HCT116 (cell line): ENCODE measurements around the gene IL20RA. TPM values are rescaled to one million over a fixed set of nuclear protein-coding genes. Genes with fewer than 3 reads are reported as not detected.
A peak's percentile ranks its signal among the peaks of the same experiment; 100 is the strongest.

Experiments used
- ATAC-seq: fragments of 200-7000 bp; cut with Tn5 transposase; 2 replicates; pipeline ENCODE4 v1.9.1; 2020; ENCODE audit warnings: mild to moderate bottlenecking, moderate library complexity
- BruUV-seq: library from RNA; stranded (reverse); fragments of 400-500 nt; replicated peaks from 2 replicates; lab custom pipeline; 2021; lab: Mats Ljungman, UMichigan
- CTCF ChIA-PET: fragments of 300-600 bp; sonication (Branson Sonifier 250); formaldehyde crosslinking; loops from one replicate; lab custom pipeline; 2021; ENCODE audit warnings: antibody characterized with exemption; lab: Charles Lee
- POLR2A ChIA-PET: fragments of 300-600, 350-600 bp; sonication (Branson Sonifier 250); formaldehyde crosslinking; loops from one replicate; lab custom pipeline; 2021; ENCODE audit warnings: antibody characterized with exemption; lab: Charles Lee
- RAD21 ChIA-PET, 2 experiments: fragments of 300-600 bp; sonication (Branson Sonifier 250); formaldehyde crosslinking; loops; one replicate each; lab custom pipeline; 2023; ENCODE audit warnings: low total read pairs in 2 of 2; ENCODE audit not compliant: uncharacterized antibody in 2 of 2, unreplicated experiment in 2 of 2, low non-redundant PET in 1 of 2; lab: Charles Lee
- DNase-seq: peaks from one replicate; pipeline ENCODE4 v3.0.0-alpha.2; 2010; ENCODE audit warnings: low read depth, low spot score
- H2AFZ ChIP-seq: fragments of 200-600 bp; shearing (Covaris generic), sonication (generic); 2 replicates; pipeline ENCODE4 v1.6.1; 2017; ENCODE audit warnings: low read depth, mixed run types, mixed read lengths, antibody characterized with exemption, low read length; ENCODE audit not compliant: poor library complexity, severe bottlenecking
- H3K27ac ChIP-seq: 2 replicates; pipeline ENCODE4 v1.5.1; 2012; ENCODE audit warnings: low read depth, low read length
- H3K27me3 ChIP-seq: fragments of 200-600 bp; sonication (generic); 2 replicates; pipeline ENCODE4 v1.6.1; 2016; ENCODE audit warnings: mixed run types, low read length, mixed read lengths; ENCODE audit not compliant: insufficient read depth
- H3K36me3 ChIP-seq, 2 experiments: fragments of 200-500 bp in 1 of 2; fragments of 200-600 bp in 1 of 2; sonication (Bioruptor generic) in 1 of 2; sonication (generic) in 1 of 2; 2 replicates each; pipeline versions ENCODE4 v1.5.1 to v1.6.1; 2014 to 2016; ENCODE audit warnings: low read length in 2 of 2, inconsistent platforms in 1 of 2, mixed read lengths in 1 of 2, mixed run types in 1 of 2; ENCODE audit not compliant: insufficient read depth in 2 of 2, control insufficient read depth in 1 of 2
- H3K4me1 ChIP-seq, 2 experiments: fragments of 200-600 bp in 1 of 2; sonication (generic) in 1 of 2; 2 replicates each; pipeline versions ENCODE4 v1.5.1 to v1.6.1; 2012 to 2017; ENCODE audit warnings: low read length in 2 of 2, inconsistent platforms in 1 of 2, mild to moderate bottlenecking in 1 of 2, mixed read lengths in 1 of 2, mixed run types in 1 of 2, moderate library complexity in 1 of 2; ENCODE audit not compliant: insufficient read depth in 2 of 2, control insufficient read depth in 1 of 2
- H3K4me2 ChIP-seq: fragments of 200-600 bp; sonication (generic); 2 replicates; pipeline ENCODE4 v1.6.1; 2017; ENCODE audit warnings: mixed run types, low read length, mixed read lengths
- H3K4me3 ChIP-seq, 2 experiments: fragments of 200-600 bp in 1 of 2; sonication (generic) in 1 of 2; replicated peaks in 1 of 2; 2 replicates each; pipeline ENCODE4 v1.5.1; 2011 to 2016; ENCODE audit warnings: low read length in 2 of 2, control low read depth in 1 of 2, low read depth in 1 of 2, mild to moderate bottlenecking in 1 of 2, mixed read lengths in 1 of 2, mixed run types in 1 of 2
- H3K79me2 ChIP-seq: fragments of 200-600 bp; sonication (generic); 2 replicates; pipeline ENCODE4 v1.6.1; 2017; ENCODE audit warnings: mild to moderate bottlenecking, mixed run types, low read length, moderate library complexity, mixed read lengths; ENCODE audit not compliant: insufficient read depth
- H3K9ac ChIP-seq: fragments of 200-600 bp; sonication (generic); 2 replicates; pipeline ENCODE4 v1.6.1; 2016; ENCODE audit warnings: low read length, mixed read lengths
- H3K9me2 ChIP-seq: fragments of 200-600 bp; sonication (generic), shearing (Covaris generic); 2 replicates; pipeline ENCODE4 v1.6.1; 2017; ENCODE audit warnings: mixed run types, mild to moderate bottlenecking, moderate library complexity; ENCODE audit not compliant: insufficient read depth
- H3K9me3 ChIP-seq, 2 experiments: fragments of 200-500 bp in 1 of 2; fragments of 200-600 bp in 1 of 2; sonication (Bioruptor generic) in 1 of 2; sonication (generic) in 1 of 2; 2 replicates each; pipeline ENCODE4 v1.6.1; 2014 to 2017; ENCODE audit warnings: low read length in 2 of 2, mixed read lengths in 2 of 2, inconsistent platforms in 1 of 2, low read depth in 1 of 2, mild to moderate bottlenecking in 1 of 2, mixed run types in 1 of 2, moderate library complexity in 1 of 2; ENCODE audit not compliant: control insufficient read depth in 1 of 2, insufficient read depth in 1 of 2
- H4K20me1 ChIP-seq: fragments of 200-600 bp; sonication (generic), shearing (Covaris generic); 2 replicates; pipeline ENCODE4 v1.6.1; 2017; ENCODE audit warnings: mixed run types, mild to moderate bottlenecking, moderate library complexity; ENCODE audit not compliant: insufficient read depth
- ATF3 ChIP-seq: IDR thresholded peaks from 2 replicates; pipeline ENCODE4 v1.6.1; 2012
- CEBPB ChIP-seq: IDR thresholded peaks from 2 replicates; pipeline ENCODE4 v1.6.1; 2012; ENCODE audit warnings: low read depth
- EGR1 ChIP-seq: IDR thresholded peaks from 2 replicates; pipeline ENCODE4 v1.6.1; 2012; ENCODE audit warnings: low read depth
- FOSL1 ChIP-seq: IDR thresholded peaks from 2 replicates; pipeline ENCODE4 v1.6.1; 2012; ENCODE audit warnings: low read depth
- POLR2A ChIP-seq: IDR thresholded peaks from 2 replicates; pipeline ENCODE4 v1.7.0; 2011; ENCODE audit warnings: borderline replicate concordance; ENCODE audit not compliant: insufficient read depth, insufficient read length; ENCODE audit errors: extremely low read depth
- POLR2AphosphoS5 ChIP-seq: IDR thresholded peaks from 2 replicates; pipeline ENCODE4 v1.6.1; 2011; ENCODE audit warnings: mild to moderate bottlenecking, low read depth, low read length, moderate library complexity
- RAD21 ChIP-seq: IDR thresholded peaks from 2 replicates; pipeline ENCODE4 v1.6.1; 2012; ENCODE audit warnings: low read depth, mild to moderate bottlenecking
- SRF ChIP-seq: IDR thresholded peaks from 2 replicates; pipeline ENCODE4 v1.6.1; 2012; ENCODE audit warnings: low read depth
- TCF7L2 ChIP-seq: IDR thresholded peaks from 2 replicates; pipeline ENCODE4 v1.7.0; 2011; ENCODE audit warnings: borderline replicate concordance, inconsistent platforms; ENCODE audit not compliant: insufficient read depth, insufficient read length; ENCODE audit errors: extremely low read depth
- intact Hi-C: fragments of 100-400 bp; cut with micrococcal nuclease; formaldehyde crosslinking; loops from 2 replicates; pipeline ENCODE4 v1.10.0; 2022
- total RNA-seq: library from RNA; stranded (reverse); gene quantifications from one replicate; pipeline ENCODE4 v1.2.1, GENCODE V29; 2021; ENCODE audit not compliant: unreplicated experiment
- TF ChIP-seq, protein P1 (sequence below): IDR thresholded peaks from 2 replicates; pipeline ENCODE4 v1.6.1; 2012; ENCODE audit warnings: low read depth

Gene IL20RA
- total RNA-seq, 1 experiment from 2014 or later, result 1.1 TPM

GRCh38 chr6:136991646-136992045 is 53.1 kb downstream of the IL20RA start:
- CTCF ChIA-PET, result no interaction called here
- POLR2A ChIA-PET, result no interaction called here
- BruUV-seq, result no TSS peak
- intact Hi-C loops, result no loop called here
- no peak overlapping the region for H3K27ac ChIP-seq
- H2AFZ ChIP-seq, result peak overlapping the region; percentile 86
- ATAC-seq (no peak), DNase-seq (no peak)
- no peak overlapping the region for H3K4me2 ChIP-seq
- no peaks in the 10 kb centered on the region for H3K9me2 ChIP-seq
- peak; percentile 8 for TF ChIP-seq TCF7L2
- TF ChIP-seq, protein P1, sequence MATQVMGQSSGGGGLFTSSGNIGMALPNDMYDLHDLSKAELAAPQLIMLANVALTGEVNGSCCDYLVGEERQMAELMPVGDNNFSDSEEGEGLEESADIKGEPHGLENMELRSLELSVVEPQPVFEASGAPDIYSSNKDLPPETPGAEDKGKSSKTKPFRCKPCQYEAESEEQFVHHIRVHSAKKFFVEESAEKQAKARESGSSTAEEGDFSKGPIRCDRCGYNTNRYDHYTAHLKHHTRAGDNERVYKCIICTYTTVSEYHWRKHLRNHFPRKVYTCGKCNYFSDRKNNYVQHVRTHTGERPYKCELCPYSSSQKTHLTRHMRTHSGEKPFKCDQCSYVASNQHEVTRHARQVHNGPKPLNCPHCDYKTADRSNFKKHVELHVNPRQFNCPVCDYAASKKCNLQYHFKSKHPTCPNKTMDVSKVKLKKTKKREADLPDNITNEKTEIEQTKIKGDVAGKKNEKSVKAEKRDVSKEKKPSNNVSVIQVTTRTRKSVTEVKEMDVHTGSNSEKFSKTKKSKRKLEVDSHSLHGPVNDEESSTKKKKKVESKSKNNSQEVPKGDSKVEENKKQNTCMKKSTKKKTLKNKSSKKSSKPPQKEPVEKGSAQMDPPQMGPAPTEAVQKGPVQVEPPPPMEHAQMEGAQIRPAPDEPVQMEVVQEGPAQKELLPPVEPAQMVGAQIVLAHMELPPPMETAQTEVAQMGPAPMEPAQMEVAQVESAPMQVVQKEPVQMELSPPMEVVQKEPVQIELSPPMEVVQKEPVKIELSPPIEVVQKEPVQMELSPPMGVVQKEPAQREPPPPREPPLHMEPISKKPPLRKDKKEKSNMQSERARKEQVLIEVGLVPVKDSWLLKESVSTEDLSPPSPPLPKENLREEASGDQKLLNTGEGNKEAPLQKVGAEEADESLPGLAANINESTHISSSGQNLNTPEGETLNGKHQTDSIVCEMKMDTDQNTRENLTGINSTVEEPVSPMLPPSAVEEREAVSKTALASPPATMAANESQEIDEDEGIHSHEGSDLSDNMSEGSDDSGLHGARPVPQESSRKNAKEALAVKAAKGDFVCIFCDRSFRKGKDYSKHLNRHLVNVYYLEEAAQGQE, result no peak
- no peaks in the 10 kb centered on the region for H3K27me3 ChIP-seq
- no peaks in the 10 kb centered on the region for H3K9me3 ChIP-seq
- H3K79me2 ChIP-seq, result no peaks in the 10 kb centered on the region
- H3K4me1 ChIP-seq, result peaks cover 0 to 14% of the 10 kb centered on the region in 2 experiments; a peak in 2 of 4 replicates
- H4K20me1 ChIP-seq, result no peaks in the 10 kb centered on the region
- RAD21 ChIA-PET, result no interaction called here
- no peaks in the 10 kb centered on the region for H3K36me3 ChIP-seq
- H3K9ac ChIP-seq, result no peak overlapping the region
- no peak overlapping the region for H3K4me3 ChIP-seq

GRCh38 chr6:136990754-136991153 is 54.0 kb downstream of the IL20RA start:
- Histone ChIP-seq H3K27me3 (no peaks in the 10 kb centered on the region), H2AFZ (no peak overlapping the region), H3K9me2 (no peaks in the 10 kb centered on the region), H3K79me2 (no peaks in the 10 kb centered on the region), H3K36me3 (no peaks in the 10 kb centered on the region), H3K9ac (no peak overlapping the region), H4K20me1 (no peaks in the 10 kb centered on the region), H3K9me3 (no peaks in the 10 kb centered on the region), H3K4me3 (no peak overlapping the region), H3K4me2 (no peak overlapping the region), H3K4me1 (peaks cover 0 to 14% of the 10 kb centered on the region in 2 experiments; a peak in 2 of 4 replicates), H3K27ac (no peak overlapping the region)
- CTCF ChIA-PET, result no interaction called here
- RAD21 ChIA-PET, result no interaction called here
- intact Hi-C loops, result no loop called here
- TF ChIP-seq CEBPB (no peak), POLR2AphosphoS5 (no peak), SRF (no peak), ATF3 (no peak), POLR2A (no peak), RAD21 (no peak), EGR1 (no peak), FOSL1 (no peak)
- BruUV-seq, result no TSS peak
- ATAC-seq (no peak), DNase-seq (no peak)
- POLR2A ChIA-PET, result no interaction called here
